Mesodermal cell (in vitro differentiated cells): Measurements from ENCODE around the gene LCE2A. TPM values are rescaled to one million over a fixed set of nuclear protein-coding genes. Genes with fewer than 3 reads are reported as not detected.
"Not testable (repeated sequence)": the region's sequence is repeated elsewhere in the genome, so short reads cannot be mapped to it uniquely, and the experiment has no call there.

Experiments used
- H3K27ac ChIP-seq: 2 replicates; pipeline ENCODE4 v1.7.0; 2013; ENCODE audit warnings: mild to moderate bottlenecking, low read depth, low read length, moderate library complexity; ENCODE audit not compliant: severe bottlenecking
- H3K36me3 ChIP-seq: 2 replicates; pipeline ENCODE4 v1.7.1; 2013; ENCODE audit warnings: mild to moderate bottlenecking, low read length, moderate library complexity; ENCODE audit not compliant: control insufficient read depth, insufficient read depth
- H3K4me1 ChIP-seq: one replicate; pipeline ENCODE4 v1.7.1; 2013; ENCODE audit warnings: mild to moderate bottlenecking, low read length; ENCODE audit not compliant: insufficient read depth, control insufficient read depth, poor library complexity, severe bottlenecking
- H3K4me3 ChIP-seq: 2 replicates; pipeline ENCODE4 v1.7.0; 2013; ENCODE audit warnings: low read length, control low read depth, mild to moderate bottlenecking; ENCODE audit not compliant: insufficient read depth, poor library complexity, severe bottlenecking; ENCODE audit errors: extremely low read depth
- H3K9me3 ChIP-seq: 2 replicates; pipeline ENCODE4 v1.7.1; 2013; ENCODE audit warnings: mild to moderate bottlenecking, low read length, moderate library complexity; ENCODE audit not compliant: control insufficient read depth
- WGBS, 2 experiments: methylation state at CpG; one replicate each; pipeline ENCODE4 v1.1.5; 2013; ENCODE audit warnings: missing lambda C conversion rate in 2 of 2; ENCODE audit not compliant: insufficient coverage in 2 of 2; 5-methylcytosine and 5-hydroxymethylcytosine counted together
- polyA plus RNA-seq, 2 experiments: library from polyadenylated mRNA; stranded (reverse); fragments of 50-300 nt; gene quantifications; one replicate each; pipeline ENCODE4 v1.2.3, GENCODE V29; 2013

The LCE2A gene, protein sequence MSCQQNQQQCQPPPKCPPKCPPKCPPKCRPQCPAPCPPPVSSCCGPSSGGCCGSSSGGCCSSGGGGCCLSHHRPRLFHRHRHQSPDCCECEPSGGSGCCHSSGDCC
- not detected for polyA plus RNA-seq (2013, experiment 1 of 2)
- polyA plus RNA-seq (2013, experiment 2 of 2), result not detected

DNA sequence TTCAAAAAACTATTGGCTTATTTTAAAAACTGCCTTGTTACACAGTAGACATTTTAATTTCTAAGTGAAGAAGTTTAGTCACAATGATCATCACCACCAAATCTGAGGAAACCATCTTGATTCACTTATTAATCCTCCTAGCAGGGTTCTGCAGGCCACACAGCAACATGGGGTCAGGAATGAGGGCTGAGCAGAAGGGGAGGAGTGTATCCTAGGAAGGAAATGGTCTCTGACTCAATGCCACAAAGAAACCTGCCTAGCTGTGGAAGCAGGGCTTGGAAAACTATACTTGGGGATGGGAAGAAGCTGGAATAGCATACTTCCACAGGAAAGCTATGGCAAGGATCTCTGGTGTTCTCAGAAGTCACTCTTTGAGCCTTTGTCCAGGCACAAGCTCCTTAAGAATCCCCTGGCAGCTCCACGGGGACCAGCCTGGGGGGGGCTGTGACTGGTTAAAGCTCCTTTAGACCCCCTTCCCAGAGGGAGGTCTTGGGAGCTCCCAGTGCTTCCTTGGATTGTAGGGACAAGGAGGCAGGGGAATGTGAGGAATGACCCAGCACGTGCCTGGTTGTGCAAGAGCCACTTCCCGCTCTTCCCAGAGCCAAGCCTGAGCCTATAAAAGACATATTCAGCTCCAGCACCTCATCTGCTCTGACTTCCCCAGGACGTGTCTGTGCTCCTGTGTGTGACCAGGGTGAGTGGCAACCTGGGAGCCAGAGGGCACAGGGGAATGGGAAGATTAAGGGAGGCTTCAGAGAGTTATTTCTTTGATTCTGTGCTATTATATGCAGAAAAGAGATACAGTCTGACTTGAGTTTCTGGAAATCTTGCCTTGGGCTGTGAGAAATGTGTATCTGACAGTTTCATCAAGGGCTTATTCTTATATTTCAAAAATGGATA lies at the start of gene LCE2A:
Gene LCE2A, plus strand, starts transcription at position 645 of the 900 bp plus-strand sequence. CDS start 557 bp downstream, outside the sequence.
- Histone ChIP-seq H3K4me3 (no peak within 1 kb of the TSS), H3K27ac (no peak within 1 kb of the TSS), H3K9me3 (peaks cover 28% of the 10 kb centered on the region), H3K36me3 (no peaks in the 10 kb centered on the region), H3K4me1 (no peaks in the 10 kb centered on the region)
- no CpG with 5 or more reads among the region's 4 CpGs for WGBS, 2 experiments

DNA sequence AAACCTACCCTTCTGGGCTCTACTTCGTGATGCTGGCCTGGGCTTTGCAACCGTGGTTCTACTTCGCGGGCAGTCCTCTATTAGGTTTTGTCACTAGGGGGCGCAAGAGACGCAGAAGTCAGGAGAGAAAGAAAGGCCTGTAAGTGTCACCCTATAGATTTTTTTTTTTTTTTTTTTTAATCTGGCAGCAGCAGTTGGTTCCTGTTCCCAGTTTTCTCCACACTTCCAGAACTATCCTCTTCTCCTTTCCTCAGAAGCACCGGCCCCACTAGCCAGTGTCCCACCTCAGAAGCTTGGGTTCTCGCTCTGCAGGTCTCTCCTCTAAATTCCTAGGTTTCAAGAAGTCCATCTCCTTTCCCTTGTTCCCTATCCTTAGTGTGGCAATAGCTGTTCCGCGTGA lies 44.0 kb upstream of the LCE2A start:
- H3K27ac ChIP-seq, result no peak overlapping the region
- WGBS, 2 experiments, result 9 to 70% methylated on average over 4 to 6 of the region's 10 CpGs
- no peaks in the 10 kb centered on the region for H3K4me1 ChIP-seq
- no peak overlapping the region for H3K4me3 ChIP-seq
- H3K36me3 ChIP-seq, result no peaks in the 10 kb centered on the region
- peaks cover 29% of the 10 kb centered on the region for H3K9me3 ChIP-seq

DNA sequence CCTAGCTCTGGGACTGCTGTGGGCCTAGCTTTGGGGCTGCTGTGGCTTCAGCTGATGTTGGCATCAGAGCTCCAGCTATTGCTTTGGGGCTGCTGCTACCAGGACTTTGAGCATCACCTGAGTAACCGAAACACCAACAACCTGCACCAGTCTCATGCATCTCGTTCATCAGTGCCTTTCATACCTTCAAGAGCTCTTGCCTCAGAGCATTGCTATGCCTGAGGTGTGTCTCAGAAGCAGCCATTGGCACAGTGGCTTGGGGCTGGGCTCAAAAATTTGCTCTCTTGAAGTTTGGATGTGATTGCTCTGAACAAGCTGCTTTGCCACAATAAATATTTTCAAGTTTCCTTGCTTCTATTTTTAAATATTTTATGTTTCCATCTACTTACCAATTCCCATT lies 41.7 kb upstream of the LCE2A start:
- H3K4me3 ChIP-seq, result no peak overlapping the region
- H3K36me3 ChIP-seq, result no peaks in the 10 kb centered on the region
- peaks cover 29% of the 10 kb centered on the region for H3K9me3 ChIP-seq
- H3K27ac ChIP-seq, result no peak overlapping the region
- no peaks in the 10 kb centered on the region for H3K4me1 ChIP-seq
- WGBS, 2 experiments, result 67% methylated on average over 2 of the region's 2 CpGs; no CpG with 5 or more reads in 1 of the 2 experiments

DNA sequence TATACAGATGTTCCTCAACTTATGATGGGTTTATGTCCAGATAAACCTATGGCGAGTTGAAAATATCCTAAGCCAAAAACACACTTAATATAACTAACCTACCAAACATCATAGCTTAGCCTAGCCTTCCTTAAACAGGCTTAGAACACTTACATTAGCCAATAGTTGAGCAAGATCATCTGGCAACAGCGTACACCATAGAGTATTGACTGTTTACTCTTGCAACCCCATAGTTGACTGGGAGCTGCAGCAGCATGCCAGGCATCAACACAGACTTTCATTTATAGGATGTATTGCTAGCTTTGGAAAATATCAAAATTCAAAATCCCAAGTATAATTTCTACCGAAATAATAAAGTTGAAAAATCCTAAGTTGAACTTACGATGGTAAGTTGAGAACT lies 40.5 kb upstream of the LCE2A start:
- Histone ChIP-seq H3K27ac (no peak overlapping the region), H3K4me1 (no peaks in the 10 kb centered on the region), H3K9me3 (peaks cover 30% of the 10 kb centered on the region), H3K36me3 (no peaks in the 10 kb centered on the region), H3K4me3 (no peak overlapping the region)
- WGBS, 2 experiments, result 56 to 60% methylated on average over 1 of the region's 4 CpGs

DNA sequence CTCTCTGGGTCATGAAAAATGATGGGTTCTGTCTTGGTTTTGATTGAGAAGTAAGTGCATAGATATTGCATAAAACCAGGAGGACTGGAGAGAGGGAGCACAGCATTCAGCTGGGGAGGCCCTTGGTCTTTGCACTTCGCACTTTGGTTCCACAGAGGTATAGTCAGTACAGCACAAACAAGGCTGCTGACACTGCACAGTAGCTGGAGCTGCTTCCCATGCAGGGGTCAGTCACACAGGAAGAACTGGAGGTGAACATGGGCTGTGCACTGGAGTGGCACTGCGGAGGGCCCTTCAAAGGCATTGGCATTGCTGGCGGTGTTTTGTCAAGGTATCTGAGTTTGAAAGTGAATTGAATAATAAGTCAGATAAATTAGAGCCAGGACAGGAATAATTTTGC lies 39.5 kb upstream of the LCE2A start:
- peaks cover 39% of the 10 kb centered on the region for H3K9me3 ChIP-seq
- H3K36me3 ChIP-seq, result no peaks in the 10 kb centered on the region
- H3K27ac ChIP-seq, result no peak overlapping the region
- H3K4me3 ChIP-seq, result no peak overlapping the region
- WGBS, 2 experiments, result 70 to 73% methylated on average over 3 of the region's 3 CpGs
- no peaks in the 10 kb centered on the region for H3K4me1 ChIP-seq

DNA sequence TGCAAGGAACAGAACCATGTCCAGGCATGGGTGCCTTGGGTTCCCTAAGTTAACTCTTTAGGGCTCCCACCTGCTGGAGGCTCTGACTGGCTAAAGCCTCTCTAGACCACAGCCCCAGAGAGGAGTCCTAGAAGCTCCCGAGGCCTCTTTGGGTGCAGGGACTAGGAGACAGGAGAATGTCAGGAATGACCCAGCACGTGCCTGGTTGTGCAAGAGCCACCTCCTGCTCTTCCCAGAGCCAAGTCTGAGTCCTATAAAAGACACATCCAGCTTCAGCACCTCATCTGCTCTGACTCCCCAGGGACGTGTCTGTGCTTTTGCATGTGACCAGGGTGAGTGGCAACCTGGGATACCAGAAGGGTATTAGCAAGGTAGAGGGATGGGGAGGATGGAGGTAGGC lies 35.0 kb upstream of the LCE2A start, which contains the start of gene LCE2D:
Gene LCE2D, plus strand, starts transcription at position 283 of the 400 bp plus-strand sequence. CDS start 726 bp downstream, outside the sequence.
- H3K4me3 ChIP-seq, result no peak within 1 kb of the TSS
- WGBS, 2 experiments, result 50% methylated on average over 1 of the region's 3 CpGs; no CpG with 5 or more reads in 1 of the 2 experiments
- H3K27ac ChIP-seq, result no peak within 1 kb of the TSS
- no peaks in the 10 kb centered on the region for H3K36me3 ChIP-seq
- no peaks in the 10 kb centered on the region for H3K4me1 ChIP-seq
- H3K9me3 ChIP-seq, result peaks cover 60% of the 10 kb centered on the region

DNA sequence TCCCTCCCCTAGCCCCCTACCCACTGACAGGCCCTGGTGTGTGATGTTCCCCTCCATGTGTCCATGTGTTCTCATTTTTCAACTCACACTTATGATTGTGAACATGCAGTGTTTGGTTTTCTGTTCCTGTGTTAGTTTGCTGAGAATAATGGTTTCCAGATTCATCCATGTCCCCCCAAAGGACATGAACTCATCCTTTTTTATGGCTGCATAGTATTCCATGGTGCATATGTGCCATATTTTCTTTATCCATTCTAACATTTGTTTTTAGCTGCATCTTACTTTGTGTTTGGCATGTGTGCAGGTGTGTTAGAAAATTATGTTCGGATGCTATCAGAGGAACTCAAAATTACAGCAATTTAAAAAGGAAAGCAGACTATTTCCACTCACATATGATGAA lies 32.0 kb upstream of the LCE2A start:
- H3K4me1 ChIP-seq, H3K27ac ChIP-seq, H3K36me3 ChIP-seq, H3K4me3 ChIP-seq: not testable (repeated sequence)
- WGBS, 2 experiments, result no CpG with 5 or more reads among the region's 1 CpG
- peaks cover 65% of the 10 kb centered on the region for H3K9me3 ChIP-seq

DNA sequence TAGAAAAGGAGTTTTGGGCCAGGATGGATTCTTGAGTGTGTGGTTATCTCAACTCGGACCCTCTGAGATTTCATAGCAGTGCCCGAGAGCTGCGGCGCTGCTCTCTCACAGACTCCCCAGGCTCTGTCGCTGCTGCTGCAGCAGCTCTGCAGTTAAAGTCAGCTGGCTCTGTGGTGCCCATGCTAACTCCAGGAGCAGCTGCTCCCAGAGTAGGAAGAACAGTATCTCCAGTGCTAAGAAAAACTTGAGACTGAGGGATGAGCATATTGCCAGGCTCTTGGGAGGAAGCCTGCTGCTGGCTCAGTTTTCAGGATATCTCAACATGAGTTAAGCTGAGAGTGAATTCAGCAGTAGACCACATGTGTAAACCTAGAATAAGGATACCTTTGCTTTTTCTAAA lies 30.5 kb upstream of the LCE2A start:
- Histone ChIP-seq H3K9me3 (peaks cover 68% of the 10 kb centered on the region), H3K4me3 (no peak overlapping the region), H3K27ac (no peak overlapping the region), H3K36me3 (no peaks in the 10 kb centered on the region), H3K4me1 (no peaks in the 10 kb centered on the region)
- 78 to 93% methylated on average over 5 of the region's 5 CpGs for WGBS, 2 experiments

DNA sequence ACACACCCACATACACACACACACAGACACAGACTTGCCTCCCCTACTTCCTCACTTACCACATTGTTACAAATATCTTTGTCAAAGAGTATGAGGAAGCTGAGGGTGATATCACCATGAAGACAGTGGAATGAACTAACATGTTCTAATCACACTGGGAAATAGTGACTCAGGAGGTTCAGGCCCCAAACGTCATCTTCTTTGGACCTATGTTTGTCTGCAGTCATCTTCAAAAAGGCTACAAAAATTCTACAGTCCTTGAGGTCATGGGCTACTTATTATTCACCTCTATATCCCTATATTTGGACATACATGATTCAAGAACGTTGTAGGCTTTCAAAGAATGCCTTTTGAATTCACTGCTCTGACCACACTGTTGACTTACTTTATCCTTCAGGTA lies 25.1 kb upstream of the LCE2A start:
- H3K4me1 ChIP-seq, result no peaks in the 10 kb centered on the region
- no peak overlapping the region for H3K27ac ChIP-seq
- no peaks in the 10 kb centered on the region for H3K36me3 ChIP-seq
- H3K9me3 ChIP-seq, result peaks cover 42% of the 10 kb centered on the region
- no peak overlapping the region for H3K4me3 ChIP-seq
- 0 to 22% methylated on average over 1 of the region's 2 CpGs for WGBS, 2 experiments

DNA sequence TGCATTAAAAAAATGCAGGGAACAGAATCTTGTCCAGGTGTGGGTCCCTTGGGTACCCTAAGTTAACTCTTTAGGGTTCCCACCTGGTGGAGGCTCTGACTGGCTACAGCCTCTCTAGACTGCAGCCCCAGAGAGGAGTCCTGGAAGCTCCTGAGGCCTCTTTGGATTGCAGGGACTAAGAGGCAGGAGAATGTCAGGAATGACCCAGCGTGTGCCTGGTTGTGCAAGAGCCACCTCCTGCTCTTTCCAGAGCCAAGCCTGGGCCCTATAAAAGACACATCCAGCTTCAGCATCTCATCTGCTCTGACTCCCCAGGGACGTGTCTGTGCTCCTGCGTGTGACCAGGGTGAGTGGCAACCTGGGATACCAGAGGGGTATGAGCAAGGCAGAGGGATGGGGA lies 23.2 kb upstream of the LCE2A start, which contains the start of gene LCE2C:
Gene LCE2C, plus strand, starts transcription at position 297 of the 400 bp plus-strand sequence. CDS start 737 bp downstream, outside the sequence.
- not testable (repeated sequence) for H3K4me1 ChIP-seq, H3K27ac ChIP-seq, H3K4me3 ChIP-seq, H3K36me3 ChIP-seq
- H3K9me3 ChIP-seq, result peaks cover 45% of the 10 kb centered on the region
- WGBS, 2 experiments, result 29 to 38% methylated on average over 1 of the region's 3 CpGs

DNA sequence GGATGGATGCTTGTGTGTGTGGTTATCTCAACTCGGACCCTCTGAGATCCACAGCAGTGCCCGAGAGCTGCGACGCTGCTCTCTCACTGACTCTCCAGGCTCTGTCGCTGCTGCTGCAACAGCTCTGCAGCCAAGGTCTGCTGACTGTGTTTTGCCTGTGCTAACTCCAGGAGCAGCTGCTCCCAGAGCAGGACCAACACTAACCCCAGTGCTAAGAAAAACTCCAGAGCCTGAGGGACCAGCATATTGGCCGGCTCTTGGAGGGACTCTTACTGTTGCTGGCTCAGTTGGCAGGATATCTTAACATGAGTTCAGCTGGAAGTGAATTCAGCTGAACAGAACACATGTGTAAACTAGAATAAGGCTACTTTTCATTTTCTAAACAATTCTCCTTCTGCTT lies 18.7 kb upstream of the LCE2A start:
- Histone ChIP-seq H3K4me1 (no peaks in the 10 kb centered on the region), H3K27ac (no peak overlapping the region), H3K9me3 (peaks cover 60% of the 10 kb centered on the region), H3K36me3 (no peaks in the 10 kb centered on the region), H3K4me3 (no peak overlapping the region)
- 48 to 84% methylated on average over 2 to 5 of the region's 6 CpGs for WGBS, 2 experiments
